Right cardiac atrium (tissue), 5 donors: Measurements from ENCODE around the gene ESRP2. TPM values are rescaled to one million over a fixed set of nuclear protein-coding genes. Genes with fewer than 3 reads are reported as not detected.
A peak's percentile ranks its signal among the peaks of the same experiment; 100 is the strongest.

Experiments
- ATAC-seq, 2 donors: fragments of 200-7000 bp; cut with Tn5 transposase; one replicate each; pipeline versions ENCODE4 v1.8.0 to v1.9.1; 2020; ENCODE audit warnings: moderate library complexity in 2 of 2, mild to moderate bottlenecking in 1 of 2
- DNase-seq, 3 donors: peaks; one replicate each; pipeline ENCODE4 v3.0.0-alpha.2; 2020
- H3K27ac ChIP-seq: one replicate; pipeline ENCODE4 v1.5.1; 2013; ENCODE audit warnings: mild to moderate bottlenecking, low read length, control low read depth, moderate library complexity
- H3K27me3 ChIP-seq: one replicate; pipeline ENCODE4 v1.6.1; 2013; ENCODE audit not compliant: control insufficient read depth, insufficient read depth
- H3K4me1 ChIP-seq: one replicate; pipeline ENCODE4 v1.6.1; 2013; ENCODE audit warnings: low read length; ENCODE audit not compliant: control insufficient read depth, insufficient read depth
- H3K4me3 ChIP-seq: one replicate; pipeline ENCODE4 v1.5.1; 2013; ENCODE audit warnings: low read length, control low read depth
- H3K9me3 ChIP-seq: one replicate; pipeline ENCODE4 v1.6.1; 2013; ENCODE audit warnings: low read length; ENCODE audit not compliant: control insufficient read depth
- WGBS: extraction: QIAGEN DNeasy Blood & Tissue Kit; methylation state at CpG from one replicate; pipeline ENCODE4 v1.1.7; 2013; 5-methylcytosine and 5-hydroxymethylcytosine counted together
- intact Hi-C, 4 donors: fragments of 100-400 bp; cut with DNase I; formaldehyde crosslinking; loops; one replicate each; pipeline versions ENCODE4 v1.11.0 to v1.14.0; 2022 to 2023
- polyA plus RNA-seq: library from polyadenylated mRNA; stranded (reverse); fragments of 200-250 nt; gene quantifications from one replicate; pipeline ENCODE4 v1.2.3, GENCODE V29; 2013
- total RNA-seq, 4 donors: library from RNA; stranded (reverse); fragmentation: NEBNext Ultra II Directional; extraction: Animal tissue kit (Norgen Biotek cat#: 25700); gene quantifications; one replicate each; pipeline ENCODE4 v1.2.1, GENCODE V29; 2021
- donor health status: healthy with polysubstance abuse.
- donor health status: DM: no; HTN: yes; CAD: no.
- donor health status: DM: no; HTN: no; CAD: no.
- donor health status: DM: no; HTN: yes; CAD: no; lungs with severe emphysema.
- donor health status: DM: yes; HTN: yes; CAD: no.

Gene ESRP2
- total and polyA plus RNA-seq, 5 donors, result 0.14 to 0.59 (median 0.33) TPM

DNA sequence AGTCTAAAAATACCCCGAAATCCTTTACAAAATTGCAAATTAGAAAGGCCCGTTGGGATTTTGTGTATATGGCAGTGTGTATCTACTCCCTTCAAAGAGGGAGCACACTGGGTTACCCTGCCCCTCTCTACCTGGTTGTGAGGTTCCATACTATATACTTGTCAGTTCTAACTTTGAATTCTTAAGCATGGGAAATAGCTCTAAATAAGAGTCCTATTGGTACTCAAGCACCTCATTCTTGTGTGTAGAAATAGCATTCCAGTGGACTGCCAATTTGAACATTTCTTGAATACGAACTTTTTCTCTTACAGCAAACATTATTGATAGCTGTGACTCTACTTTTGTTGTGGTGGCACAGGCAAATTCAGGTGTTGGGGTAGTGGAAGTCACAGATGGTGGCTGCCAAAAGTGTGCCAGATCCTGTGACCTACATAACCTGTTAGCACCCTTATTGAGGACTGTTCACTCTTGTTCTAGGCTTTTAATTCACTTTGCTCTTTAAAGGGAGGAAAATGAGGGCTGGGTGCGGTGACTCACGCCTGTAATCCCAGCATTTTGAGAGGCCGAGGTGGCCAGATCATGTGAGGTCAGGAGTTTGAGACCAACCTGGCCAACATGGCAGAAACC, 16.1 kb downstream of the ESRP2 start:
- no peaks in the 10 kb centered on the region for H3K4me1 ChIP-seq
- ATAC-seq (no peak), DNase-seq (no peak)
- H3K4me3 ChIP-seq, result no peak overlapping the region
- H3K27me3 ChIP-seq, result no peaks in the 10 kb centered on the region
- 94% methylated on average over 6 of the region's 6 CpGs for WGBS
- H3K9me3 ChIP-seq, result no peaks in the 10 kb centered on the region
- no peak overlapping the region for H3K27ac ChIP-seq
- intact Hi-C loops, result loop anchor here in 2 of 4 donors (10.0 kb wide), 2 partner anchors 125 to 225 kb away; partner anchors contain the start of gene DPEP2 (in 1 of the 2)

- no peaks in the 10 kb centered on the region for H3K27me3 ChIP-seq
- H3K4me1 ChIP-seq, result no peaks in the 10 kb centered on the region
- intact Hi-C loops, result no loop called here
- no peak overlapping the region for H3K27ac ChIP-seq
- H3K9me3 ChIP-seq, result no peaks in the 10 kb centered on the region
- no peak for DNase-seq
- ATAC-seq, result no peak
- WGBS, result 84% methylated on average over 4 of the region's 4 CpGs
- no peak overlapping the region for H3K4me3 ChIP-seq
Observed at GRCh38 chr16:68217506-68217905, 18.4 kb downstream of the ESRP2 start.

DNA sequence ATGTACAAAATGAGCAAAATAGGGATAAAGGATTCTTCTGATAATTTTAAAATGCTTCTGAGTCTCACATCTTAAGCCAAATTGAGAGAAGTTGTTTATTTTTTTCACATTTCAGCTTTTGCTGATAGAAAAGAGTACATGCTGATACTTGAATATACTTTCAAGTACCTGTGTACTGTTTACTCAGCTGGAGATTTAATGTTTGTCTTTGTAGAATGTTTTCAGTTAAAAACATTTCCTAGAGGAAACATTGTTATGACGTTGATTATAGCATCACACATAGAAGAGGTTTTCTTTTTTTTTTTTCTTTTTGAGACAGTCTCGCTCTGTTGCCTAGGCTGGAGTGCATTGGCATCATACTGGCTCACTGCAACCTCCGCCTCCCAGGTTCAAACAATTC, 19.7 kb downstream of the ESRP2 start:
- no peaks in the 10 kb centered on the region for H3K9me3 ChIP-seq
- ATAC-seq (no peak), DNase-seq (no peak)
- H3K27me3 ChIP-seq, result no peaks in the 10 kb centered on the region
- no peak overlapping the region for H3K27ac ChIP-seq
- intact Hi-C loops, result no loop called here
- 90% methylated on average over 3 of the region's 3 CpGs for WGBS
- no peaks in the 10 kb centered on the region for H3K4me1 ChIP-seq
- H3K4me3 ChIP-seq, result no peak overlapping the region

GRCh38 chr16:68215302-68215701, 20.6 kb downstream of the ESRP2 start:
- DNase-seq (no peak), ATAC-seq (no peak)
- H3K27ac ChIP-seq, result no peak overlapping the region
- H3K27me3 ChIP-seq, result no peaks in the 10 kb centered on the region
- WGBS, result 98% methylated on average over 1 of the region's 1 CpG
- intact Hi-C loops, result no loop called here
- H3K9me3 ChIP-seq, result no peaks in the 10 kb centered on the region
- H3K4me1 ChIP-seq, result no peaks in the 10 kb centered on the region
- H3K4me3 ChIP-seq, result no peak overlapping the region

GRCh38 chr16:68214726-68215125, 21.2 kb downstream of the ESRP2 start:
- H3K27me3 ChIP-seq, result no peaks in the 10 kb centered on the region
- no peak overlapping the region for H3K27ac ChIP-seq
- no peaks in the 10 kb centered on the region for H3K4me1 ChIP-seq
- ATAC-seq, result peak; percentile 55 to 87
- no peak for DNase-seq
- 66% methylated on average over 3 of the region's 3 CpGs for WGBS
- H3K9me3 ChIP-seq, result no peaks in the 10 kb centered on the region
- intact Hi-C loops, result no loop called here
- H3K4me3 ChIP-seq, result no peak overlapping the region

GRCh38 chr16:68206245-68206644, 29.7 kb downstream of the ESRP2 start:
- DNase-seq, result no peak
- H3K4me3 ChIP-seq, result no peak overlapping the region
- ATAC-seq, result no peak
- no peaks in the 10 kb centered on the region for H3K4me1 ChIP-seq
- H3K27me3 ChIP-seq, result no peaks in the 10 kb centered on the region
- no peaks in the 10 kb centered on the region for H3K9me3 ChIP-seq
- 92% methylated on average over 2 of the region's 2 CpGs for WGBS
- H3K27ac ChIP-seq, result no peak overlapping the region
- intact Hi-C loops, result no loop called here

DNA sequence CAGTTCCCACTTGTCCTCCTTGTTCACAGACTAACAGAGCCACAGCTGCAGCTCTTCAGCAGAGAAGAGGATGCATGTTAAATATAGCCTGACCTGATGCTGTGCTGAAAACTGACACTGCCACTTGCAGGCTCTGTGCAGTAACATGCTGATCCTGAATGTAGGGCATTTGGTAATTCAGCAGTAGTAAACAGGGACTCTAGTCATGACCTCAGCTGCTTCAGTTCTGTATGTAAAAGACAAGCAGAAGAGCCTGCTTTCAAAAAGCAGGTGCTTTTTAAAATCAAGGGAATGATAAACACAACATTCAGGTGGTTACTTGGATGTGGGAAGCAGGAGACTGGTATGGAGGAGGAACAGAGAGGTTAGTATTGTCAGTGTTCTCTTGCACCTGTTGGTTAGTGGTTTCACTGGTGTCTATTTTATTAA, 33.8 kb downstream of the ESRP2 start:
- Histone ChIP-seq H3K4me1 (no peaks in the 10 kb centered on the region), H3K27me3 (no peaks in the 10 kb centered on the region), H3K27ac (no peak overlapping the region), H3K9me3 (no peaks in the 10 kb centered on the region), H3K4me3 (no peak overlapping the region)
- DNase-seq (no peak), ATAC-seq (peak; percentile 59 to 79)
- intact Hi-C loops, result no loop called here

DNA sequence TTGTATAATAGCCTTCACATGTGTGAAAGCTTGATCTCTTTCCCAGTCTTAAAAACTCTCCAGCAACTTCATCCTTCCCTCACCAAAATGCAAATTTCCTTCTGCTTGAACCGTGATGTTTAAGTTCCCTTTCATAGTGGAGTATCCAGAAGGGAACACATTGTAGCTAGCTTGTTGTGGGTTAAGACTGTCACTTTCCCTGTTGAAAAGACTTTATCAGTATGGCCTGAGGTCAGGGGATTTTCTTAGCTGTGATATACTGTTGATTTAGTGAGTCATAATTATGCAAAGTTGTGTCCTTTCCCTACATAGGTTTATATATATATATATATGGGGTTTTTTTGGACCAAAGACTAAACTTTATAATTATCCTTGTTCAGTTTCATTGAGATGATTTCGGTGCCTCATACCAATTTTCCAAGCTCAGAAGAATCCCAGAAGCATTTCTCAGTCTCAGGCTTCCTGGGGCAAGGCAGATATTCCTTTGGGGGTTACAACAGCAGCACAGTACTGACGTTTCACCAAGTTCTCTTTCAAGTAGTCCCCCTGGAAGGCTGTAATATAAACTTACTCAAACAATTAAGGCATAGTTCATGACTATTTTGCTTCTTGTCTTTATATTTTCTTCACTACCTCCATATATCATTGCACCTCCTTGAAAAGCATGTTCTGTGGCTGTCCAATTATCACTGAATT, 35.7 kb downstream of the ESRP2 start:
- Histone ChIP-seq H3K27ac (no peak overlapping the region), H3K4me1 (no peaks in the 10 kb centered on the region), H3K27me3 (no peaks in the 10 kb centered on the region), H3K9me3 (no peaks in the 10 kb centered on the region), H3K4me3 (no peak overlapping the region)
- 41% methylated on average over 3 of the region's 3 CpGs for WGBS
- DNase-seq, result no peak
- intact Hi-C loops, result no loop called here
- peak in 1 of 2 donors; percentile 37 for ATAC-seq

GRCh38 chr16:68197250-68197649, 38.7 kb downstream of the ESRP2 start:
- no peak for ATAC-seq
- Histone ChIP-seq H3K9me3 (no peaks in the 10 kb centered on the region), H3K27me3 (no peaks in the 10 kb centered on the region), H3K4me3 (no peak overlapping the region), H3K27ac (no peak overlapping the region), H3K4me1 (no peaks in the 10 kb centered on the region)
- intact Hi-C loops, result no loop called here
- DNase-seq, result no peak
- WGBS, result 96% methylated on average over 2 of the region's 2 CpGs

GRCh38 chr16:68194251-68194650, 41.7 kb downstream of the ESRP2 start:
- Histone ChIP-seq H3K27ac (no peak overlapping the region), H3K9me3 (no peaks in the 10 kb centered on the region), H3K4me1 (no peaks in the 10 kb centered on the region), H3K27me3 (no peaks in the 10 kb centered on the region), H3K4me3 (no peak overlapping the region)
- WGBS, result 79% methylated on average over 3 of the region's 3 CpGs
- no peak for DNase-seq
- intact Hi-C loops, result no loop called here
- ATAC-seq, result no peak

- ATAC-seq (no peak), DNase-seq (no peak)
- no peaks in the 10 kb centered on the region for H3K9me3 ChIP-seq
- no peak overlapping the region for H3K4me3 ChIP-seq
- intact Hi-C loops, result no loop called here
- no peaks in the 10 kb centered on the region for H3K4me1 ChIP-seq
- WGBS, result 95% methylated on average over 2 of the region's 2 CpGs
- no peaks in the 10 kb centered on the region for H3K27me3 ChIP-seq
- H3K27ac ChIP-seq, result no peak overlapping the region
Observed at GRCh38 chr16:68190736-68191510, 45.0 kb downstream of the ESRP2 start.
